SK-N-SH treated with all-trans-retinoic acid at 6 μM for 48 hours (cell line): ENCODE measurements around the gene ZNF358.

ENCODE experiments used
- ATAC-seq: fragments of 200-7000 bp; cut with Tn5 transposase; 3 replicates; pipeline ENCODE4 v1.9.1; 2020; ENCODE audit warnings: mild to moderate bottlenecking, moderate library complexity
- ARNTL ChIP-seq: fragments of 450-650 bp; formaldehyde crosslinking; IDR thresholded peaks from 2 replicates; pipeline ENCODE4 v1.5.0; 2020; ENCODE audit warnings: low read depth, mild to moderate bottlenecking, moderate library complexity, borderline replicate concordance
- CREB5 ChIP-seq: fragments of 250-450 bp; sonication (Bioruptor Pico); IDR thresholded peaks from 2 replicates; pipeline ENCODE4 v1.5.1; 2020; ENCODE audit warnings: low read depth, mild to moderate bottlenecking, moderate library complexity
- CSDC2 ChIP-seq: fragments of 250-450 bp; sonication (Bioruptor Pico); IDR thresholded peaks from 2 replicates; pipeline ENCODE4 v1.5.0; 2020; ENCODE audit warnings: mild to moderate bottlenecking, moderate library complexity
- GLIS3 ChIP-seq: fragments of 250-450 bp; sonication (Bioruptor Pico); IDR thresholded peaks from 2 replicates; pipeline ENCODE4 v1.5.0; 2020; ENCODE audit warnings: mild to moderate bottlenecking, moderate library complexity
- OSR1 ChIP-seq: fragments of 250-450 bp; sonication (Bioruptor Pico); IDR thresholded peaks from 2 replicates; pipeline ENCODE4 v1.8.0; 2022; ENCODE audit warnings: moderate library complexity, mild to moderate bottlenecking, inconsistent platforms
- PATZ1 ChIP-seq: fragments of 250-450 bp; sonication (Bioruptor Pico); IDR thresholded peaks from 2 replicates; pipeline ENCODE4 v1.8.0; 2020; ENCODE audit warnings: mild to moderate bottlenecking, moderate library complexity, borderline replicate concordance
- POU6F1 ChIP-seq: fragments of 250-450 bp; sonication (Bioruptor Pico); IDR thresholded peaks from 2 replicates; pipeline ENCODE4 v1.8.0; 2021; ENCODE audit warnings: low read depth, mild to moderate bottlenecking, moderate library complexity, borderline replicate concordance
- TOX ChIP-seq: fragments of 250-450 bp; sonication (Bioruptor Pico); IDR thresholded peaks from 2 replicates; pipeline ENCODE4 v1.8.0; 2021; ENCODE audit warnings: mild to moderate bottlenecking, moderate library complexity, borderline replicate concordance
- TSHZ2 ChIP-seq: fragments of 250-450 bp; sonication (Bioruptor Pico); IDR thresholded peaks from 2 replicates; pipeline ENCODE4 v1.5.0; 2020; ENCODE audit warnings: mild to moderate bottlenecking, moderate library complexity
- ZC3H10 ChIP-seq: fragments of 250-450 bp; sonication (Bioruptor Pico); IDR thresholded peaks from 2 replicates; pipeline ENCODE4 v1.5.1; 2021; ENCODE audit warnings: mild to moderate bottlenecking, moderate library complexity
- ZFP30 ChIP-seq: fragments of 450-650 bp; formaldehyde crosslinking; IDR thresholded peaks from 2 replicates; pipeline ENCODE4 v1.5.0; 2022; ENCODE audit warnings: mild to moderate bottlenecking, moderate library complexity
- ZNF565 ChIP-seq: fragments of 450-650 bp; formaldehyde crosslinking; conservative IDR thresholded peaks from 2 replicates; pipeline ENCODE4 v1.5.0; 2020; ENCODE audit warnings: low read depth, mild to moderate bottlenecking, moderate library complexity
- ZNF70 ChIP-seq: fragments of 450-650 bp; formaldehyde crosslinking; IDR thresholded peaks from 2 replicates; pipeline ENCODE4 v1.5.0; 2020; ENCODE audit warnings: mild to moderate bottlenecking, moderate library complexity

ZNF358 gene

GRCh38 chr19:7515645-7516151 lies at the start of gene ZNF358:
Gene ZNF358, plus strand, starts transcription at chr19:7516103. Its CDS starts 3,140 bp downstream, at chr19:7519243.
- TF ChIP-seq ZFP30 (CRISPR knock-in tag) (no peak), TSHZ2 (CRISPR knock-in tag) (0 out of 2 replicates have a peak, but pooled peaks have one; percentile 40)
- ATAC-seq: peak; percentile 94

GRCh38 chr19:7467009-7467989 lies 48.6 kb upstream of the ZNF358 start:
- no peak for ATAC-seq
- TF ChIP-seq PATZ1 (CRISPR knock-in tag): no peak
- TF ChIP-seq OSR1 (CRISPR knock-in tag): no peak
- no peak for TF ChIP-seq GLIS3 (CRISPR knock-in tag)
- TF ChIP-seq TOX (CRISPR knock-in tag): no peak
- TF ChIP-seq CREB5 (CRISPR knock-in tag): no peak
- no peak for TF ChIP-seq ZNF70 (CRISPR knock-in tag)
- TF ChIP-seq TSHZ2 (CRISPR knock-in tag): no peak
- no peak for TF ChIP-seq ZC3H10 (CRISPR knock-in tag)
- no peak for TF ChIP-seq POU6F1 (CRISPR knock-in tag)
- no peak for TF ChIP-seq ZNF565
- no peak for TF ChIP-seq CSDC2 (CRISPR knock-in tag)

- TF ChIP-seq CSDC2 (CRISPR knock-in tag): no peak
- no peak for TF ChIP-seq ARNTL
- TF ChIP-seq GLIS3 (CRISPR knock-in tag): no peak
- ATAC-seq: no peak
These were observed 47.1 kb upstream of the ZNF358 start for GRCh38 chr19:7468840-7469239.

GRCh38 chr19:7469669-7470285 lies 46.1 kb upstream of the ZNF358 start:
- no peak for ATAC-seq
- no peak for TF ChIP-seq ARNTL
- TF ChIP-seq, all 23 proteins: peak for 0
